Left ventricle myocardium inferior (tissue), 1 donor: ENCODE results near the gene SHISA6. TPM values are rescaled to one million over a fixed set of nuclear protein-coding genes. Genes with fewer than 3 reads are reported as not detected.

Experiments used
- DNase-seq: peaks from one replicate; pipeline ENCODE4 v3.0.0-alpha.2; 2020
- H3K27ac ChIP-seq: fragments of 200-600 bp; replicated peaks from 2 replicates; pipeline ENCODE4 v1.8.0; 2021
- H3K27me3 ChIP-seq: fragments of 200-600 bp; 2 replicates; pipeline ENCODE4 v1.8.0; 2021; ENCODE audit warnings: low read depth
- H3K36me3 ChIP-seq: fragments of 200-600 bp; 2 replicates; pipeline ENCODE4 v1.8.0; 2021
- H3K4me1 ChIP-seq: fragments of 200-600 bp; 2 replicates; pipeline ENCODE4 v1.8.0; 2021
- H3K4me3 ChIP-seq: fragments of 200-600 bp; 2 replicates; pipeline ENCODE4 v1.8.0; 2021; ENCODE audit warnings: mild to moderate bottlenecking, moderate library complexity
- H3K9me3 ChIP-seq: fragments of 200-600 bp; replicated peaks from 2 replicates; pipeline ENCODE4 v1.8.0; 2021
- intact Hi-C: fragments of 100-400 bp; cut with micrococcal nuclease; formaldehyde crosslinking; loops from one replicate; pipeline ENCODE4 v1.11.0; 2022
- total RNA-seq: library from RNA; stranded (reverse); fragmentation: NEBNext Ultra II Directional; extraction: Animal tissue kit (Norgen Biotek cat#: 25700); gene quantifications from one replicate; pipeline ENCODE4 v1.2.1, GENCODE V29; 2021
- TF ChIP-seq, protein P1 (sequence below): fragments of 200-600 bp; IDR thresholded peaks from 2 replicates; pipeline ENCODE4 v1.8.0; 2021; ENCODE audit warnings: antibody characterized with exemption, mild to moderate bottlenecking, borderline replicate concordance
- donor health status: DM: no; HTN: yes; CAD: no; lungs with severe emphysema.

SHISA6 gene
- total RNA-seq, 1 donor from 2014 or later = 0.66 TPM

GRCh38 chr17:11245187-11245586, 4.2 kb downstream of the SHISA6 start:
- Histone ChIP-seq H3K36me3 (no peaks in the 10 kb centered on the region), H3K27ac (peak overlapping the region; percentile 59), H3K4me3 (no peak overlapping the region), H3K4me1 (peaks cover 7% of the 10 kb centered on the region), H3K27me3 (peaks cover 92% of the 10 kb centered on the region), H3K9me3 (no peaks in the 10 kb centered on the region)
- intact Hi-C loops = no loop called here
- TF ChIP-seq, protein P1, sequence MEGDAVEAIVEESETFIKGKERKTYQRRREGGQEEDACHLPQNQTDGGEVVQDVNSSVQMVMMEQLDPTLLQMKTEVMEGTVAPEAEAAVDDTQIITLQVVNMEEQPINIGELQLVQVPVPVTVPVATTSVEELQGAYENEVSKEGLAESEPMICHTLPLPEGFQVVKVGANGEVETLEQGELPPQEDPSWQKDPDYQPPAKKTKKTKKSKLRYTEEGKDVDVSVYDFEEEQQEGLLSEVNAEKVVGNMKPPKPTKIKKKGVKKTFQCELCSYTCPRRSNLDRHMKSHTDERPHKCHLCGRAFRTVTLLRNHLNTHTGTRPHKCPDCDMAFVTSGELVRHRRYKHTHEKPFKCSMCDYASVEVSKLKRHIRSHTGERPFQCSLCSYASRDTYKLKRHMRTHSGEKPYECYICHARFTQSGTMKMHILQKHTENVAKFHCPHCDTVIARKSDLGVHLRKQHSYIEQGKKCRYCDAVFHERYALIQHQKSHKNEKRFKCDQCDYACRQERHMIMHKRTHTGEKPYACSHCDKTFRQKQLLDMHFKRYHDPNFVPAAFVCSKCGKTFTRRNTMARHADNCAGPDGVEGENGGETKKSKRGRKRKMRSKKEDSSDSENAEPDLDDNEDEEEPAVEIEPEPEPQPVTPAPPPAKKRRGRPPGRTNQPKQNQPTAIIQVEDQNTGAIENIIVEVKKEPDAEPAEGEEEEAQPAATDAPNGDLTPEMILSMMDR = no peak
- DNase-seq = no peak

GRCh38 chr17:11245791-11246190, 4.8 kb downstream of the SHISA6 start:
- no peak overlapping the region for H3K4me3 ChIP-seq
- peaks cover under 1% of the 10 kb centered on the region for H3K4me1 ChIP-seq
- TF ChIP-seq, protein P1 = no peak
- no peaks in the 10 kb centered on the region for H3K9me3 ChIP-seq
- intact Hi-C loops = no loop called here
- H3K27me3 ChIP-seq = peaks cover 92% of the 10 kb centered on the region
- DNase-seq = no peak
- H3K27ac ChIP-seq = peak overlapping the region; percentile 59
- H3K36me3 ChIP-seq = no peaks in the 10 kb centered on the region

DNA sequence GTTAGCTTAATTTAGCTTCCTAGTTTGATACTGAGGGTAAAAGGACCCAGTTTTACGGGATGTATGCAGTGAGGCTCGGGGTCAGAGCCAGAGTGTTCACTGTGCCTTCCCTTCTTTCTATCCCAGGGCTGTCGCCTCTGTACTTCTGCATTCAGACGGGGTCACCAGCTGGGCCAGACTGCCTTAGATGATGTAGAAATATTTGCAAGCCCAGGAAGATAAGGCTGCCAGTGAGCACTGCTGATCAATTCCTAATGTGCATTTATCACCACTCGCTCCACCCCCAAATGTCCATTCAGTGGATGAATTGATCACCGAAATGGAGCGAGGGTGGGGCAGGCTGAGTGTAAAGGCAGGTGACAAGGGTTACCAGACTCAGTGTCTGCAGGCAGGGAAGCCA, 9.1 kb downstream of the SHISA6 start:
- no peaks in the 10 kb centered on the region for H3K36me3 ChIP-seq
- TF ChIP-seq, protein P1 = no peak
- H3K4me1 ChIP-seq = no peaks in the 10 kb centered on the region
- H3K4me3 ChIP-seq = no peak overlapping the region
- no peak overlapping the region for H3K27ac ChIP-seq
- intact Hi-C loops = no loop called here
- H3K9me3 ChIP-seq = no peaks in the 10 kb centered on the region
- no peak for DNase-seq
- H3K27me3 ChIP-seq = peaks cover 67% of the 10 kb centered on the region

DNA sequence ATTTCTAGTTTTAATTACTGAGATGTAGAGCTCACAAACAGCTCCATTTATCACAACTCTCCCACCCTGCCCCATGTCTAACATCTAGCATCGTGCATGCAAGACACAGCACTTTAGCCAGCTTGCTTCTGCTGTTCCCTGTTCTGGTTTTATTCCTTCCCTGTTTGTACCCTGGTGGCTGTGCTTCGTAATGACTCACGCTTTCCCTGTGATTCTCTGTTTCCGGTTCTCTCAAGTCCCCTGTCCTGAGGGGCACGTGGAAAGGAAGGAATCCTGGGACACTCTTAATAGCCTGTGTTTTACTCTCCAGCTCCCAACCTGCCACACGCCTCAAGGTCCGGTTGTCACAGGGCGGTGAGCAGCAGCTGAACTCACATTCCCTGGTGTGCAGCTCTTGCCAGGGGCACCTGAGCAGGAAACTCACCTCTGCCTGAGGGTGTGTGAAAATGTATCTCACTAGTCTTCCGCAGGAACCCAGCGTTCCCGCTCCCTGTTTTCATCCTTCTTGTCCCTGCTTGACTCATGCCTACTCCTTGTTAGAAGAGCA, 10.6 kb downstream of the SHISA6 start:
- Histone ChIP-seq H3K4me1 (no peaks in the 10 kb centered on the region), H3K27me3 (peaks cover 64% of the 10 kb centered on the region), H3K27ac (no peak overlapping the region), H3K9me3 (no peaks in the 10 kb centered on the region), H3K4me3 (no peak overlapping the region), H3K36me3 (no peaks in the 10 kb centered on the region)
- TF ChIP-seq, protein P1 = no peak
- intact Hi-C loops = no loop called here
- DNase-seq = no peak

GRCh38 chr17:11252146-11252545, 11.1 kb downstream of the SHISA6 start:
- H3K27ac ChIP-seq = no peak overlapping the region
- H3K4me3 ChIP-seq = no peak overlapping the region
- DNase-seq = no peak
- no peaks in the 10 kb centered on the region for H3K9me3 ChIP-seq
- H3K4me1 ChIP-seq = no peaks in the 10 kb centered on the region
- H3K36me3 ChIP-seq = no peaks in the 10 kb centered on the region
- intact Hi-C loops = no loop called here
- TF ChIP-seq, protein P1 = no peak
- H3K27me3 ChIP-seq = peaks cover 64% of the 10 kb centered on the region

GRCh38 chr17:11256877-11257276, 15.9 kb downstream of the SHISA6 start:
- intact Hi-C loops = no loop called here
- Histone ChIP-seq H3K4me3 (no peak overlapping the region), H3K27ac (no peak overlapping the region), H3K36me3 (no peaks in the 10 kb centered on the region), H3K4me1 (no peaks in the 10 kb centered on the region), H3K27me3 (peaks cover 29% of the 10 kb centered on the region), H3K9me3 (peaks cover 1% of the 10 kb centered on the region)
- no peak for DNase-seq
- TF ChIP-seq, protein P1 = no peak
